Vagina (tissue), 2 donors: ENCODE data around the gene FSTL4. TPM values are rescaled to one million over a fixed set of nuclear protein-coding genes. Genes with fewer than 3 reads are reported as not detected.

Experiments used
- DNase-seq, 2 donors: peaks; one replicate each; pipeline ENCODE4 v3.0.0-alpha.2; 2017; ENCODE audit errors: extremely low spot score in 2 of 2
- H3K27ac ChIP-seq: fragments of 200-600 bp; sonication (generic); one replicate; pipeline ENCODE4 v1.5.1; 2019
- H3K27me3 ChIP-seq: fragments of 200-600 bp; sonication (generic); one replicate; pipeline ENCODE4 v1.5.1; 2019
- H3K36me3 ChIP-seq, 2 donors: fragments of 200-600 bp; sonication (generic); one replicate each; pipeline ENCODE4 v1.5.1; 2017 to 2019
- H3K4me1 ChIP-seq: fragments of 200-600 bp; sonication (generic); one replicate; pipeline ENCODE4 v1.5.1; 2019
- H3K4me3 ChIP-seq, 2 donors: fragments of 200-600 bp; sonication (generic); 1 replicate in 1 of 2; 2 replicates in 1 of 2; pipeline ENCODE4 v1.5.1; 2016 to 2019
- H3K9me3 ChIP-seq: fragments of 200-600 bp; sonication (generic); one replicate; pipeline ENCODE4 v1.5.1; 2019
- POLR2A ChIP-seq, 2 donors: fragments of 450-650 bp; IDR thresholded peaks; one replicate each; pipeline ENCODE4 v1.6.1; 2017; ENCODE audit warnings: antibody characterized with exemption in 2 of 2, mild to moderate bottlenecking in 2 of 2, moderate library complexity in 2 of 2
- POLR2AphosphoS5 ChIP-seq, 2 donors: sonication (generic); formaldehyde crosslinking; IDR thresholded peaks; one replicate each; pipeline ENCODE4 v1.9.0; 2017; ENCODE audit warnings: antibody characterized with exemption in 2 of 2, mild to moderate bottlenecking in 2 of 2, low read depth in 1 of 2; ENCODE audit not compliant: insufficient read depth in 1 of 2
- intact Hi-C: fragments of 100-400 bp; cut with DNase I; formaldehyde crosslinking; loops from one replicate; pipeline ENCODE4 v1.15.1; 2023
- total RNA-seq: library from RNA; depleted of rRNA; stranded (reverse); fragments of >200 nt; gene quantifications from one replicate; pipeline ENCODE4 v1.2.3, GENCODE V29; 2016
- TF ChIP-seq, protein P1 (sequence below), 3 experiments: fragments of 450-650 bp in 2 of 3; fragments of 200-600 bp in 1 of 3; sonication (generic) in 1 of 3; IDR thresholded peaks; one replicate each; pipeline ENCODE4 v1.5.1; 2017 to 2019; ENCODE audit warnings: antibody characterized with exemption in 3 of 3, mild to moderate bottlenecking in 2 of 3, moderate library complexity in 2 of 3

The FSTL4 gene
- total RNA-seq, 1 donor from 2014 or later, result 3.7 TPM

DNA sequence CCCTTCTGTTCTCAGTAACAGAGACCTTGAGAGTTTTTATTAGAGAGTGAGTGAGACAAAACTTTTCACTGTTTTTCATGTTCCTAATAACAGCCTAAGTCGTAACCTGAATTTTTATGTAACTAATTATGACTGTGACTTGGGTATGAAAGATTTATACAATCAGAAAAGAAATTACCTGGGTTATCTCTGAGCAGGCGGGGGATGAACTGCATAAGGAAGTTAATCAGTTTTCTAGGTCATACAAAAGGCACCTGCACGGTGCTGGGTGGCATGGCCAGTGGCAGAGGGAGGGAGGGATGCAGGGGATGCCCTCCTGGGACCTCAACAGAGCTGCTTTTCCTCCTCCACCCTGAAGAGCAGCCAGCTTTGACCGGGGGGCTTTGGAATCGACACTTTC lies 340.7 kb downstream of the FSTL4 start:
- Histone ChIP-seq H3K27me3 (no peaks in the 10 kb centered on the region), H3K9me3 (no peaks in the 10 kb centered on the region), H3K27ac (no peak overlapping the region), H3K4me3 (no peak overlapping the region), H3K36me3 (no peaks in the 10 kb centered on the region), H3K4me1 (no peaks in the 10 kb centered on the region)
- intact Hi-C loops, result no loop called here
- no peak for DNase-seq
- TF ChIP-seq, protein P1, sequence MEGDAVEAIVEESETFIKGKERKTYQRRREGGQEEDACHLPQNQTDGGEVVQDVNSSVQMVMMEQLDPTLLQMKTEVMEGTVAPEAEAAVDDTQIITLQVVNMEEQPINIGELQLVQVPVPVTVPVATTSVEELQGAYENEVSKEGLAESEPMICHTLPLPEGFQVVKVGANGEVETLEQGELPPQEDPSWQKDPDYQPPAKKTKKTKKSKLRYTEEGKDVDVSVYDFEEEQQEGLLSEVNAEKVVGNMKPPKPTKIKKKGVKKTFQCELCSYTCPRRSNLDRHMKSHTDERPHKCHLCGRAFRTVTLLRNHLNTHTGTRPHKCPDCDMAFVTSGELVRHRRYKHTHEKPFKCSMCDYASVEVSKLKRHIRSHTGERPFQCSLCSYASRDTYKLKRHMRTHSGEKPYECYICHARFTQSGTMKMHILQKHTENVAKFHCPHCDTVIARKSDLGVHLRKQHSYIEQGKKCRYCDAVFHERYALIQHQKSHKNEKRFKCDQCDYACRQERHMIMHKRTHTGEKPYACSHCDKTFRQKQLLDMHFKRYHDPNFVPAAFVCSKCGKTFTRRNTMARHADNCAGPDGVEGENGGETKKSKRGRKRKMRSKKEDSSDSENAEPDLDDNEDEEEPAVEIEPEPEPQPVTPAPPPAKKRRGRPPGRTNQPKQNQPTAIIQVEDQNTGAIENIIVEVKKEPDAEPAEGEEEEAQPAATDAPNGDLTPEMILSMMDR (IDR thresholded peaks at IDR 0.05), result no peak
- no peak for TF ChIP-seq POLR2A (IDR thresholded peaks at IDR 0.05)
- TF ChIP-seq POLR2AphosphoS5 (IDR thresholded peaks at IDR 0.05; ENCODE audit: insufficient read depth in 1 of 2, low read depth in 1 of 2), result no peak

DNA sequence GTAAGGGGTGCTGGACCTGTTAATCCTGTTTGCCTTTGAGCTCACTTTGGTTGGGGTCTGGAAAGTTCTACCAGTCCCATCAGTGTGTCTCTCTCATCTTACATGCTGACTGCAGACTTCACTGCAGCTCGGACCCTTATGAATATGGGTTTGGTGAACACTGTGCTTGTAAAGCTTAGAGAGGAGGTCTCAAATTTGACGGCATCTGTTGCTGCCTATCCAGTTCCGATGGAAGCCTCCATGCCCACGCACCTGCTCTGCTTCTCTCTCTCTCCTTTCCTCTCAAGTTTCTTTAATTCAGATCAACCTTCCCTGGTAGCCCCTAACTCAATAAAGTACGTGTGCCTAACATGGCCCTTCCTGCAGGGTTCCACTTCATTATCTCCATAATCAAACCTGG lies 342.6 kb downstream of the FSTL4 start:
- no peak for DNase-seq
- intact Hi-C loops, result no loop called here
- TF ChIP-seq, protein P1 (IDR thresholded peaks at IDR 0.05), result no peak
- TF ChIP-seq POLR2A (IDR thresholded peaks at IDR 0.05), result no peak
- TF ChIP-seq POLR2AphosphoS5 (IDR thresholded peaks at IDR 0.05; ENCODE audit: insufficient read depth in 1 of 2, low read depth in 1 of 2), result no peak

DNA sequence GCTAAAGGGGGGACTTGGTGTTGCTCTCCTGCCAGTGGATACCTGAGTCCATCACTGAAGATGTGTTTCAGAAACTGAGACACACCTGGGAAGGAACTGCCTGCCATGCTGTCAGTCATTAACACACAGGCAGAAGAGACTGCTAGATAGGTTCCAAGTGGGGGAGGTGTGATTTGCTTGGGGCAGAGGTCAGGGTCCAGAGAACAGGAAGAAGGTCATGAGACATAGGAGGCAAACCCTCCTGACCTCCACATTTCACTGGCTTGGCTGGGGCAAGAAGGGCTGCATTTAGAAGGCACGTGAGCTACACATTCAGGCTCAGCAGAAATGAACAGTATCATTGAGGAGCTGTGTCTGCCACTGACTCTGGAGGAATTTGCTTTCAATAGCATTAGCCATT lies 344.7 kb downstream of the FSTL4 start:
- no peaks in the 10 kb centered on the region for H3K36me3 ChIP-seq
- intact Hi-C loops, result no loop called here

More for the DNA sequence above, 342.6 kb downstream of the FSTL4 start:
- Histone ChIP-seq H3K27ac (no peak overlapping the region), H3K4me3 (no peak overlapping the region), H3K36me3 (no peaks in the 10 kb centered on the region), H3K27me3 (no peaks in the 10 kb centered on the region), H3K4me1 (no peaks in the 10 kb centered on the region), H3K9me3 (no peaks in the 10 kb centered on the region)

DNA sequence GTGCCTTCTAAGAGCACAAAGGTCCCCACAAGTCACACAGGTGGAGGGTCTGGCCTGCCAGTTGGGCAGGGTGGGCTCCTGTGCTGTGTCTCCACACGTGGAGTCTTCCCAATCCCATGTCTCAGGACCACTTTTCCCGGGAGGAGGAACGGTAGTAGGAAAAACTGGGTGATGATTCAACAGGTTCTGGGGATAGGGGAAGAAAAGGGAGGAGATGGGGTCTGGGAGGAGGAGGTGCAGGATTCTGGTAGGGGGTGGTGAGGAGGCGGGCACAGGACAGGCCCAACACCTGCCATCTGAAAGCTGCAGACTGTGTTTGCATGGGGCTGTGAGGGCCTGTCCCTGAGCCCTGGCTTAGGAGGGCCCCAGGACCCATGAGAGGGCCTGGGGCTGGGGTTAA lies 345.4 kb downstream of the FSTL4 start:
- H3K4me1 ChIP-seq, result no peaks in the 10 kb centered on the region
- no peak overlapping the region for H3K27ac ChIP-seq
- H3K9me3 ChIP-seq, result no peaks in the 10 kb centered on the region
- intact Hi-C loops, result no loop called here
- TF ChIP-seq, protein P1 (IDR thresholded peaks at IDR 0.05), result no peak
- TF ChIP-seq POLR2A (IDR thresholded peaks at IDR 0.05) (no peak), POLR2AphosphoS5 (IDR thresholded peaks at IDR 0.05; ENCODE audit: insufficient read depth in 1 of 2, low read depth in 1 of 2) (no peak)
- H3K27me3 ChIP-seq, result no peaks in the 10 kb centered on the region
- no peaks in the 10 kb centered on the region for H3K36me3 ChIP-seq
- H3K4me3 ChIP-seq, result no peak overlapping the region
- no peak for DNase-seq

More for the DNA sequence above, 344.7 kb downstream of the FSTL4 start:
- H3K4me3 ChIP-seq, result no peak overlapping the region
- DNase-seq, result no peak
- H3K4me1 ChIP-seq, result no peaks in the 10 kb centered on the region
- H3K27me3 ChIP-seq, result no peaks in the 10 kb centered on the region
- TF ChIP-seq POLR2AphosphoS5 (IDR thresholded peaks at IDR 0.05; ENCODE audit: insufficient read depth in 1 of 2, low read depth in 1 of 2) (no peak), POLR2A (IDR thresholded peaks at IDR 0.05) (no peak)
- TF ChIP-seq, protein P1 (IDR thresholded peaks at IDR 0.05), result no peak
- H3K9me3 ChIP-seq, result no peaks in the 10 kb centered on the region
- no peak overlapping the region for H3K27ac ChIP-seq

DNA sequence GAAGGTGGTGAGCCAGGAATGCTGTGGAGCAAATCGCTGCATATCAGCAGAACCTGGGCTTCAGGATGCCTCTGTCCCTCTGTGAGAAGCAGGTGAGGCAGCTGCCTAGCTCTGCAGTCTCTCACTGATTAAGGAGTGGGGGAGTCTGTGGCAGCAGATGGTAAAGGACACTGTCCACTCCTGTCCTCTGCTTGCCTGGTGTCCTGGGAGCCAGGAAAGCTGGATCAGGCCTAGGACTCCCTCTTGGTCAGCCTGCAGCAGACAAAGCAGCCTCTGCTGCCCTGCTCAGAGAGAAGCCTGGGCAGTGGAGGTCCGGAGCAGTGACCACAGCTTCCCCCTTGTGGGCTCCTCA lies 345.8 kb downstream of the FSTL4 start:
- DNase-seq, result no peak

More for the DNA sequence above, 345.8 kb downstream of the FSTL4 start:
- no peaks in the 10 kb centered on the region for H3K36me3 ChIP-seq
- H3K27ac ChIP-seq, result no peak overlapping the region
- H3K4me1 ChIP-seq, result no peaks in the 10 kb centered on the region
- no peaks in the 10 kb centered on the region for H3K27me3 ChIP-seq
- no peak overlapping the region for H3K4me3 ChIP-seq
- intact Hi-C loops, result no loop called here
- TF ChIP-seq POLR2AphosphoS5 (IDR thresholded peaks at IDR 0.05; ENCODE audit: insufficient read depth in 1 of 2, low read depth in 1 of 2) (no peak), POLR2A (IDR thresholded peaks at IDR 0.05) (no peak)
- TF ChIP-seq, protein P1 (IDR thresholded peaks at IDR 0.05), result no peak
- H3K9me3 ChIP-seq, result no peaks in the 10 kb centered on the region
